K562 (cell line): ENCODE data around the gene DIPK1A. TPM values are rescaled to one million over a fixed set of nuclear protein-coding genes. Genes with fewer than 3 reads are reported as not detected.
A peak's percentile ranks its signal among the peaks of the same experiment; 100 is the strongest.

Experiments
- ATAC-seq: fragments of 200-7000 bp; cut with Tn5 transposase; 3 replicates; pipeline ENCODE4 v1.9.1; 2020; ENCODE audit warnings: moderate library complexity
- BruUV-seq: library from RNA; stranded (reverse); fragments of 400-500 nt; replicated peaks from 2 replicates; lab custom pipeline; 2021; lab: Mats Ljungman, UMichigan
- CTCF ChIA-PET: fragments of 300-600 bp; formaldehyde crosslinking; extraction: SDS; loops from one replicate; lab custom pipeline; 2021; ENCODE audit warnings: low intra/inter-chr PET ratio; lab: Yijun Ruan, JAX
- POLR2A ChIA-PET: fragments of 300-600, 350-650 bp; sonication (Branson Sonifier 250); formaldehyde crosslinking; extraction: SDS; loops from one replicate; lab custom pipeline; 2021; ENCODE audit warnings: antibody characterized with exemption, inconsistent platforms; lab: Yijun Ruan, JAX
- DNase-seq, 4 experiments: peaks; one replicate each; pipeline versions ENCODE4 v3.0.0 to v3.0.0-alpha.2; 2011 to 2018; ENCODE audit warnings: low spot score in 3 of 4, mixed read lengths in 3 of 4; ENCODE audit errors: extremely low read depth in 1 of 4
- FAIRE-seq: peaks from 2 replicates; lab custom pipeline; 2011; peaks lifted over from hg19 to GRCh38; lab: Jason Lieb, UNC
- H2AFZ ChIP-seq: 2 replicates; pipeline ENCODE4 v1.6.0; 2011; ENCODE audit warnings: low read depth, low read length, control low read depth, inconsistent platforms
- H3K27ac ChIP-seq: fragments of 200-600 bp; 3 replicates; pipeline ENCODE4 v1.8.0; 2011; ENCODE audit warnings: low read depth, mild to moderate bottlenecking, control low read depth, inconsistent platforms, low read length, moderate library complexity, mixed read lengths; ENCODE audit errors: extremely low read depth
- H3K27me3 ChIP-seq, 2 experiments: fragments of 300-600 bp in 1 of 2; 2 replicates in 1 of 2; 3 replicates in 1 of 2; pipeline versions ENCODE4 v1.6.0 to v1.8.0; 2011; ENCODE audit warnings: inconsistent platforms in 2 of 2, low read length in 2 of 2, mild to moderate bottlenecking in 1 of 2, mixed read lengths in 1 of 2, moderate library complexity in 1 of 2; ENCODE audit not compliant: control insufficient read depth in 2 of 2, insufficient read depth in 2 of 2
- H3K36me3 ChIP-seq: fragments of 300-600 bp; 3 replicates; pipeline ENCODE4 v1.8.0; 2011; ENCODE audit warnings: mild to moderate bottlenecking, low read length, inconsistent platforms; ENCODE audit not compliant: control insufficient read depth, insufficient read depth
- H3K4me1 ChIP-seq, 2 experiments: fragments of 200-600 bp in 1 of 2; replicated peaks in 1 of 2; 2 replicates in 1 of 2; 3 replicates in 1 of 2; pipeline versions ENCODE4 v1.5.1 to v1.8.0; 2011; ENCODE audit warnings: inconsistent platforms in 2 of 2, low read length in 2 of 2, mild to moderate bottlenecking in 1 of 2, mixed read lengths in 1 of 2, moderate library complexity in 1 of 2; ENCODE audit not compliant: control insufficient read depth in 2 of 2, insufficient read depth in 2 of 2
- H3K4me2 ChIP-seq: 2 replicates; pipeline ENCODE4 v1.6.1; 2011; ENCODE audit warnings: low read length, control low read depth, inconsistent platforms, mixed read lengths; ENCODE audit not compliant: insufficient read depth
- H3K4me3 ChIP-seq: fragments of 200-600 bp; sonication (generic), shearing (Covaris generic); 2 replicates; pipeline ENCODE4 v1.5.1; 2016; ENCODE audit warnings: control low read depth, inconsistent platforms
- H3K79me2 ChIP-seq: fragments of 200-600 bp; 3 replicates; pipeline ENCODE4 v1.8.0; 2011; ENCODE audit warnings: low read length, inconsistent platforms; ENCODE audit not compliant: control insufficient read depth, insufficient read depth
- H3K9ac ChIP-seq, 2 experiments: 2 replicates each; pipeline versions ENCODE4 v1.6.0 to v1.6.1; 2011; ENCODE audit warnings: low read depth in 2 of 2, low read length in 2 of 2, control low read depth in 1 of 2, inconsistent platforms in 1 of 2, mild to moderate bottlenecking in 1 of 2, mixed read lengths in 1 of 2; ENCODE audit not compliant: insufficient read depth in 1 of 2
- H3K9me1 ChIP-seq: one replicate; pipeline ENCODE4 v1.6.0; 2011; ENCODE audit warnings: inconsistent platforms, mild to moderate bottlenecking, low read length, moderate library complexity; ENCODE audit not compliant: control insufficient read depth, insufficient read depth
- H3K9me3 ChIP-seq: replicated peaks from 2 replicates; pipeline ENCODE4 v1.5.1; 2011; ENCODE audit warnings: low read depth, low read length, inconsistent platforms; ENCODE audit not compliant: control insufficient read depth, insufficient read depth
- H4K20me1 ChIP-seq: replicated peaks from 2 replicates; pipeline ENCODE4 v1.6.1; 2011; ENCODE audit warnings: low read length, inconsistent platforms, mixed read lengths; ENCODE audit not compliant: control insufficient read depth, insufficient read depth
- CCAR2 ChIP-seq: fragments of 200-400 bp; formaldehyde crosslinking; IDR thresholded peaks from 2 replicates; pipeline ENCODE4 v1.6.1; 2017; ENCODE audit warnings: mild to moderate bottlenecking, low read depth, low read length
- HSF4 ChIP-seq: fragments of 250-450 bp; sonication (Bioruptor Pico); IDR thresholded peaks from 2 replicates; pipeline ENCODE4 v2.1.2; 2022; ENCODE audit warnings: mild to moderate bottlenecking, moderate library complexity, borderline replicate concordance
- KAT8 ChIP-seq: fragments of 450-650 bp; IDR thresholded peaks from 2 replicates; pipeline ENCODE4 v1.6.1; 2016; ENCODE audit warnings: low read depth, mild to moderate bottlenecking
- RCOR1 ChIP-seq, 2 experiments: IDR thresholded peaks; 2 replicates each; pipeline ENCODE4 v1.6.1; 2012; ENCODE audit warnings: low read depth in 2 of 2, low read length in 2 of 2, borderline replicate concordance in 1 of 2, improper control_type of control experiment in 1 of 2
- RFX7 ChIP-seq: fragments of 250-450 bp; sonication (Bioruptor Pico); IDR thresholded peaks from 2 replicates; pipeline ENCODE4 v1.5.1; 2021; ENCODE audit warnings: mild to moderate bottlenecking
- SRSF9 ChIP-seq: fragments of 200-400 bp; formaldehyde crosslinking; IDR thresholded peaks from 2 replicates; pipeline ENCODE4 v1.6.1; 2017; ENCODE audit warnings: low read depth, low read length, borderline replicate concordance
- ZKSCAN8 ChIP-seq: fragments of 200-800 bp; sonication (Bioruptor generic); IDR thresholded peaks from 2 replicates; pipeline ENCODE4 v1.6.1; 2016; ENCODE audit warnings: missing genetic modification characterization, missing compliant biosample characterization
- ZNF444 ChIP-seq: fragments of 250-450 bp; sonication (Bioruptor Pico); IDR thresholded peaks from 2 replicates; pipeline ENCODE4 v1.4.0; 2020; ENCODE audit warnings: mild to moderate bottlenecking, moderate library complexity
- WGBS: fragments of 100-300 bp; shearing (Covaris generic); methylation state at CpG from one replicate; pipeline ENCODE4 v1.1.6; 2016; ENCODE audit warnings: low coverage, mixed read lengths; ENCODE audit not compliant: insufficient coverage; ENCODE audit errors: missing lambda C conversion rate; 5-methylcytosine and 5-hydroxymethylcytosine counted together
- in situ Hi-C: fragments of 300-500 bp; cut with MboI; formaldehyde crosslinking; loops from 4 replicates; pipeline ENCODE4 v1.15.0; 2018; ENCODE audit warnings: inconsistent platforms, mixed read lengths
- intact Hi-C: fragments of 100-400 bp; cut with micrococcal nuclease; formaldehyde crosslinking; loops from 2 replicates; pipeline ENCODE4 v1.14.2; 2022
- polyA plus RNA-seq, 8 experiments: library from polyadenylated mRNA; depleted of rRNA in 4 of 8; stranded (reverse) in 5 of 8; unstranded in 3 of 8; fragments of >200 nt; fragmentation: Nextera tagmentation in 2 of 8; fragmentation: Illumina TruSeq in 1 of 8; extraction: Ambion mirVana in 2 of 8; extraction: Trizol in 1 of 8; gene quantifications; 2 replicates each; pipeline versions ENCODE4 v1.2.1 to v1.2.3, GENCODE V29; 2011 to 2014; ENCODE audit warnings: inconsistent platforms in 1 of 8, missing spikeins in 1 of 8
- total RNA-seq, 7 experiments: library from RNA; depleted of rRNA in 6 of 7; stranded (reverse); fragments of >200 nt in 6 of 7; fragmentation: Illumina TruSeq in 2 of 7; extraction: Trizol in 2 of 7; gene quantifications; 2 replicates each; pipeline versions ENCODE4 v1.2.1 to v1.2.3, GENCODE V29; 2011 to 2021; ENCODE audit warnings: low replicate concordance in 1 of 7

The DIPK1A gene
- total and polyA plus RNA-seq, 9 of the 15 experiments (the other 6 are each of a cell fraction or from before 2014, with no cell fraction given) = 0.54 to 2.5 (median 1.3) TPM

DNA sequence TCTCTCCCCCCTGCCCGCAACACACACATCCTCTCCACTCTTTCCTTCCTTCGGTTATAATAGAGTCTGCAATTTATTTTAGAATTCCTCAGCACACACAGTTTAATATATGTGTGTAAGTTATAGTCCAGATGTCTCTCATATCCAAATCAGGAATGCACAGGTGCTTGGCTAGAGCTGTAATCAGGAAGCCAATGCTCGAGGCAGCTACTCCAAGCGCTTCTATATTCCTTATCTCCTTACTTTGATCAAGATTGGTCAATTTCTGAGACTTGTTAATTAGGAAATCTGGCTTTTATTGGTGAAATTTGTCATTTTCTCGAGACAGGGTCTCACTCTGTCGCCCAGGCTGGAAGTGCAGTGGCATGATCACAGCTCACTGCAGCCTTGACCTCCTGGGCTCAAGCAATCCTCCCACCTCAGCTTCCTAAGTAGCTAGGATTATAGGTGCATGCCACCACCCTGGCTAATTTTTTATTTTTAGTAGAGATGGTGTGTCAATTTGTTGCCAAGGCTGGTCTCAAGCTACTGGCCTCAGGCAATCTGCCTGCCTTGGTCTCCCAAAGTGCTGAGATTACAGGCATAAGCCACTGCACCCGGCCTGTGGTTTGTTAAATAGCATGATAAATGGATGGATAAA lies 101.7 kb downstream of the DIPK1A start:
- peaks cover 0 to 2% of the 10 kb centered on the region in 2 experiments; a peak in 1 of 5 replicates for H3K4me1 ChIP-seq
- H3K4me3 ChIP-seq = no peak overlapping the region
- DNase-seq (no peak), FAIRE-seq (no peak), ATAC-seq (no peak; the same call in 2 of the 3 replicates)
- H2AFZ ChIP-seq = peak overlapping the region; percentile 60
- no peaks in the 10 kb centered on the region for H4K20me1 ChIP-seq
- intact Hi-C loops = loop anchor here (1.0 to 2.0 kb wide), 3 partner anchors 101 to 203 kb away; no protein-coding TSS in a partner anchor
- H3K9ac ChIP-seq = no peak overlapping the region
- no peaks in the 10 kb centered on the region for H3K36me3 ChIP-seq
- H3K9me1 ChIP-seq = no peaks in the 10 kb centered on the region
- no peaks in the 10 kb centered on the region for H3K79me2 ChIP-seq
- in situ Hi-C loops = loop anchor here (25.0 kb wide), 1 partner anchor 1003 kb away; no protein-coding TSS in a partner anchor
- WGBS = 23% methylated on average over 7 of the region's 7 CpGs
- peak overlapping the region; percentile 39 for H3K4me2 ChIP-seq
- H3K9me3 ChIP-seq = no peaks in the 10 kb centered on the region
- ChIA-PET POLR2A (interaction anchor here (0.7 to 1.1 kb wide), 3 partner anchors 18 to 144 kb away, joined by 3 read pairs; no protein-coding TSS in a partner anchor), CTCF (interaction anchor here (0.6 to 6.7 kb wide), 9 partner anchors 101 to 507 kb away, joined by 3 to 125 read pairs (median 5); partner anchors contain the start of gene DIPK1A)
- no peak overlapping the region for H3K27ac ChIP-seq
- TF ChIP-seq HSF4 (CRISPR knock-in tag) = no peak
- TF ChIP-seq ZNF444 (CRISPR knock-in tag) = no peak
- no peak for TF ChIP-seq RFX7
- TF ChIP-seq KAT8 = no peak
- TF ChIP-seq SRSF9 = no peak
- no peak for TF ChIP-seq ZKSCAN8 (CRISPR knock-in tag)
- TF ChIP-seq CCAR2 = no peak
- no peak for TF ChIP-seq RCOR1 (IDR thresholded peaks at IDR 0.05; ENCODE audit: borderline replicate concordance in 1 of 2, low read depth in 2 of 2, low read length in 2 of 2)
- H3K27me3 ChIP-seq = no peaks in the 10 kb centered on the region
- no TSS peak for BruUV-seq
